K562 (cell line): ENCODE results near the gene CLDND2. TPM values are rescaled to one million over a fixed set of nuclear protein-coding genes. Genes with fewer than 3 reads are reported as not detected.

ENCODE experiments used
- ATAC-seq: fragments of 200-7000 bp; cut with Tn5 transposase; 3 replicates; pipeline ENCODE4 v1.9.1; 2020; ENCODE audit warnings: moderate library complexity
- BruUV-seq: library from RNA; stranded (reverse); fragments of 400-500 nt; replicated peaks from 2 replicates; lab custom pipeline; 2021; lab: Mats Ljungman, UMichigan
- CTCF ChIA-PET: fragments of 300-600 bp; formaldehyde crosslinking; extraction: SDS; loops from one replicate; lab custom pipeline; 2021; ENCODE audit warnings: low intra/inter-chr PET ratio; lab: Yijun Ruan, JAX
- POLR2A ChIA-PET: fragments of 300-600, 350-650 bp; sonication (Branson Sonifier 250); formaldehyde crosslinking; extraction: SDS; loops from one replicate; lab custom pipeline; 2021; ENCODE audit warnings: antibody characterized with exemption, inconsistent platforms; lab: Yijun Ruan, JAX
- DNase-seq, 4 experiments: peaks; one replicate each; pipeline versions ENCODE4 v3.0.0 to v3.0.0-alpha.2; 2011 to 2018; ENCODE audit warnings: low spot score in 3 of 4, mixed read lengths in 3 of 4; ENCODE audit errors: extremely low read depth in 1 of 4
- FAIRE-seq: peaks from 2 replicates; lab custom pipeline; 2011; peaks lifted over from hg19 to GRCh38; lab: Jason Lieb, UNC
- H2AFZ ChIP-seq: 2 replicates; pipeline ENCODE4 v1.6.0; 2011; ENCODE audit warnings: low read depth, low read length, control low read depth, inconsistent platforms
- H3K27ac ChIP-seq: fragments of 200-600 bp; 3 replicates; pipeline ENCODE4 v1.8.0; 2011; ENCODE audit warnings: low read depth, mild to moderate bottlenecking, control low read depth, inconsistent platforms, low read length, moderate library complexity, mixed read lengths; ENCODE audit errors: extremely low read depth
- H3K27me3 ChIP-seq, 2 experiments: fragments of 300-600 bp in 1 of 2; 2 replicates in 1 of 2; 3 replicates in 1 of 2; pipeline versions ENCODE4 v1.6.0 to v1.8.0; 2011; ENCODE audit warnings: inconsistent platforms in 2 of 2, low read length in 2 of 2, mild to moderate bottlenecking in 1 of 2, mixed read lengths in 1 of 2, moderate library complexity in 1 of 2; ENCODE audit not compliant: control insufficient read depth in 2 of 2, insufficient read depth in 2 of 2
- H3K36me3 ChIP-seq: fragments of 300-600 bp; 3 replicates; pipeline ENCODE4 v1.8.0; 2011; ENCODE audit warnings: mild to moderate bottlenecking, low read length, inconsistent platforms; ENCODE audit not compliant: control insufficient read depth, insufficient read depth
- H3K4me1 ChIP-seq, 2 experiments: fragments of 200-600 bp in 1 of 2; replicated peaks in 1 of 2; 2 replicates in 1 of 2; 3 replicates in 1 of 2; pipeline versions ENCODE4 v1.5.1 to v1.8.0; 2011; ENCODE audit warnings: inconsistent platforms in 2 of 2, low read length in 2 of 2, mild to moderate bottlenecking in 1 of 2, mixed read lengths in 1 of 2, moderate library complexity in 1 of 2; ENCODE audit not compliant: control insufficient read depth in 2 of 2, insufficient read depth in 2 of 2
- H3K4me2 ChIP-seq: 2 replicates; pipeline ENCODE4 v1.6.1; 2011; ENCODE audit warnings: low read length, control low read depth, inconsistent platforms, mixed read lengths; ENCODE audit not compliant: insufficient read depth
- H3K4me3 ChIP-seq: fragments of 200-600 bp; sonication (generic), shearing (Covaris generic); 2 replicates; pipeline ENCODE4 v1.5.1; 2016; ENCODE audit warnings: control low read depth, inconsistent platforms
- H3K79me2 ChIP-seq: fragments of 200-600 bp; 3 replicates; pipeline ENCODE4 v1.8.0; 2011; ENCODE audit warnings: low read length, inconsistent platforms; ENCODE audit not compliant: control insufficient read depth, insufficient read depth
- H3K9ac ChIP-seq, 2 experiments: 2 replicates each; pipeline versions ENCODE4 v1.6.0 to v1.6.1; 2011; ENCODE audit warnings: low read depth in 2 of 2, low read length in 2 of 2, control low read depth in 1 of 2, inconsistent platforms in 1 of 2, mild to moderate bottlenecking in 1 of 2, mixed read lengths in 1 of 2; ENCODE audit not compliant: insufficient read depth in 1 of 2
- H3K9me1 ChIP-seq: one replicate; pipeline ENCODE4 v1.6.0; 2011; ENCODE audit warnings: inconsistent platforms, mild to moderate bottlenecking, low read length, moderate library complexity; ENCODE audit not compliant: control insufficient read depth, insufficient read depth
- H3K9me3 ChIP-seq: replicated peaks from 2 replicates; pipeline ENCODE4 v1.5.1; 2011; ENCODE audit warnings: low read depth, low read length, inconsistent platforms; ENCODE audit not compliant: control insufficient read depth, insufficient read depth
- H4K20me1 ChIP-seq: replicated peaks from 2 replicates; pipeline ENCODE4 v1.6.1; 2011; ENCODE audit warnings: low read length, inconsistent platforms, mixed read lengths; ENCODE audit not compliant: control insufficient read depth, insufficient read depth
- BCOR ChIP-seq: fragments of 450-650 bp; IDR thresholded peaks from 2 replicates; pipeline ENCODE4 v1.6.1; 2016
- CHD4 ChIP-seq: fragments of 200-600 bp; sonication (generic); IDR thresholded peaks from 3 replicates; pipeline ENCODE4 v1.6.1; 2012; ENCODE audit warnings: low read depth, mild to moderate bottlenecking, mixed read lengths, low read length, inconsistent platforms; ENCODE audit not compliant: insufficient read depth, insufficient replicate concordance, poor library complexity, severe bottlenecking
- ESRRA ChIP-seq: fragments of 450-650 bp; IDR thresholded peaks from 2 replicates; pipeline ENCODE4 v1.6.1; 2014; ENCODE audit warnings: low read depth, mild to moderate bottlenecking, moderate library complexity, borderline replicate concordance
- KDM1A ChIP-seq, 2 experiments: fragments of 450-650 bp; IDR thresholded peaks; 2 replicates each; pipeline ENCODE4 v1.6.1; 2016; ENCODE audit warnings: mild to moderate bottlenecking in 2 of 2
- NR3C1 ChIP-seq: sonication (generic); formaldehyde crosslinking; IDR thresholded peaks from 2 replicates; pipeline ENCODE4 v1.8.1; 2022; ENCODE audit warnings: missing genetic modification reagents
- PTBP1 ChIP-seq: fragments of 200-400 bp; formaldehyde crosslinking; IDR thresholded peaks from 2 replicates; pipeline ENCODE4 v1.6.1; 2017; ENCODE audit warnings: low read depth, low read length
- RCOR1 ChIP-seq, 2 experiments: IDR thresholded peaks; 2 replicates each; pipeline ENCODE4 v1.6.1; 2012; ENCODE audit warnings: low read depth in 2 of 2, low read length in 2 of 2, borderline replicate concordance in 1 of 2, improper control_type of control experiment in 1 of 2
- SMARCB1 ChIP-seq: IDR thresholded peaks from 2 replicates; pipeline ENCODE4 v1.6.1; 2011; ENCODE audit warnings: improper control_type of control experiment, low read depth; ENCODE audit not compliant: insufficient read length
- ZEB2 ChIP-seq: fragments of 450-650 bp; IDR thresholded peaks from 2 replicates; pipeline ENCODE4 v1.6.1; 2016
- ZFP36 ChIP-seq: fragments of 150-350 bp; IDR thresholded peaks from 2 replicates; pipeline ENCODE4 v1.6.1; 2018; ENCODE audit warnings: low read length, low read depth; ENCODE audit not compliant: partially characterized antibody
- ZNF146 ChIP-seq: IDR thresholded peaks from one replicate; pipeline ENCODE4 v1.6.1; 2018; ENCODE audit warnings: missing compliant biosample characterization; ENCODE audit not compliant: unreplicated experiment
- WGBS: fragments of 100-300 bp; shearing (Covaris generic); methylation state at CpG from one replicate; pipeline ENCODE4 v1.1.6; 2016; ENCODE audit warnings: low coverage, mixed read lengths; ENCODE audit not compliant: insufficient coverage; ENCODE audit errors: missing lambda C conversion rate; 5-methylcytosine and 5-hydroxymethylcytosine counted together
- in situ Hi-C: fragments of 300-500 bp; cut with MboI; formaldehyde crosslinking; loops from 4 replicates; pipeline ENCODE4 v1.15.0; 2018; ENCODE audit warnings: inconsistent platforms, mixed read lengths
- intact Hi-C: fragments of 100-400 bp; cut with micrococcal nuclease; formaldehyde crosslinking; loops from 2 replicates; pipeline ENCODE4 v1.14.2; 2022
- polyA plus RNA-seq, 8 experiments: library from polyadenylated mRNA; depleted of rRNA in 4 of 8; stranded (reverse) in 5 of 8; unstranded in 3 of 8; fragments of >200 nt; fragmentation: Nextera tagmentation in 2 of 8; fragmentation: Illumina TruSeq in 1 of 8; extraction: Ambion mirVana in 2 of 8; extraction: Trizol in 1 of 8; gene quantifications; 2 replicates each; pipeline versions ENCODE4 v1.2.1 to v1.2.3, GENCODE V29; 2011 to 2014; ENCODE audit warnings: inconsistent platforms in 1 of 8, missing spikeins in 1 of 8
- total RNA-seq, 7 experiments: library from RNA; depleted of rRNA in 6 of 7; stranded (reverse); fragments of >200 nt in 6 of 7; fragmentation: Illumina TruSeq in 2 of 7; extraction: Trizol in 2 of 7; gene quantifications; 2 replicates each; pipeline versions ENCODE4 v1.2.1 to v1.2.3, GENCODE V29; 2011 to 2021; ENCODE audit warnings: low replicate concordance in 1 of 7
- TF ChIP-seq, protein P1 (sequence below), 2 experiments: fragments of 450-650 bp; formaldehyde crosslinking in 1 of 2; IDR thresholded peaks; 2 replicates each; pipeline versions ENCODE4 v1.4.0 to v1.6.1; 2014 to 2020; ENCODE audit warnings: mild to moderate bottlenecking in 2 of 2, borderline replicate concordance in 1 of 2, low read depth in 1 of 2
- TF ChIP-seq, protein P2 (sequence below): sonication (generic); formaldehyde crosslinking; IDR thresholded peaks from 2 replicates; pipeline ENCODE4 v1.8.0; 2022; ENCODE audit warnings: mild to moderate bottlenecking, low read depth, missing genetic modification reagents

Gene CLDND2
- total and polyA plus RNA-seq, 9 of the 15 experiments (the other 6 are each of a cell fraction or from before 2014, with no cell fraction given): 0.45 to 4.0 (median 1.2) TPM; not detected in 3

- H3K9me1 ChIP-seq: no peaks in the 10 kb centered on the region
- 55% methylated on average over 3 of the region's 3 CpGs for WGBS
- no peaks in the 10 kb centered on the region for H3K9me3 ChIP-seq
- ChIA-PET CTCF (no interaction called here), POLR2A (interaction anchor here (0.6 to 4.0 kb wide), 9 partner anchors 9 to 66 kb away, joined by 3 to 22 read pairs (median 4); partner anchors contain the start of gene ETFB)
- H3K27ac ChIP-seq: no peak within 1 kb of the TSS
- no TSS peak for BruUV-seq
- peaks cover 26 to 44% of the 10 kb centered on the region in 2 experiments; a peak in 4 of 5 replicates for H3K4me1 ChIP-seq
- no peak for DNase-seq
- no peak within 1 kb of the TSS for H3K4me3 ChIP-seq
- H4K20me1 ChIP-seq: no peaks in the 10 kb centered on the region
- intact Hi-C loops: no loop called here
- H2AFZ ChIP-seq: no peak within 1 kb of the TSS
- H3K79me2 ChIP-seq: no peaks in the 10 kb centered on the region
- peak within 1 kb of the TSS; percentile 99 for H3K4me2 ChIP-seq
- in situ Hi-C loops: no loop called here
- peak within 1 kb of the TSS; percentile 72 to 95; a peak in 3 of 4 replicates for H3K9ac ChIP-seq
- no peak for ATAC-seq
- peaks cover 29% of the 10 kb centered on the region; the same call in 2 of the 3 replicates for H3K36me3 ChIP-seq
- no peak for FAIRE-seq
- H3K27me3 ChIP-seq: no peaks in the 10 kb centered on the region
- 0 out of 4 replicates have a peak, but pooled peaks of 1 of the 2 experiments have one; percentile 7 for TF ChIP-seq RCOR1 (IDR thresholded peaks at IDR 0.05; ENCODE audit: borderline replicate concordance in 1 of 2, low read depth in 2 of 2, low read length in 2 of 2)
- TF ChIP-seq, protein P1, sequence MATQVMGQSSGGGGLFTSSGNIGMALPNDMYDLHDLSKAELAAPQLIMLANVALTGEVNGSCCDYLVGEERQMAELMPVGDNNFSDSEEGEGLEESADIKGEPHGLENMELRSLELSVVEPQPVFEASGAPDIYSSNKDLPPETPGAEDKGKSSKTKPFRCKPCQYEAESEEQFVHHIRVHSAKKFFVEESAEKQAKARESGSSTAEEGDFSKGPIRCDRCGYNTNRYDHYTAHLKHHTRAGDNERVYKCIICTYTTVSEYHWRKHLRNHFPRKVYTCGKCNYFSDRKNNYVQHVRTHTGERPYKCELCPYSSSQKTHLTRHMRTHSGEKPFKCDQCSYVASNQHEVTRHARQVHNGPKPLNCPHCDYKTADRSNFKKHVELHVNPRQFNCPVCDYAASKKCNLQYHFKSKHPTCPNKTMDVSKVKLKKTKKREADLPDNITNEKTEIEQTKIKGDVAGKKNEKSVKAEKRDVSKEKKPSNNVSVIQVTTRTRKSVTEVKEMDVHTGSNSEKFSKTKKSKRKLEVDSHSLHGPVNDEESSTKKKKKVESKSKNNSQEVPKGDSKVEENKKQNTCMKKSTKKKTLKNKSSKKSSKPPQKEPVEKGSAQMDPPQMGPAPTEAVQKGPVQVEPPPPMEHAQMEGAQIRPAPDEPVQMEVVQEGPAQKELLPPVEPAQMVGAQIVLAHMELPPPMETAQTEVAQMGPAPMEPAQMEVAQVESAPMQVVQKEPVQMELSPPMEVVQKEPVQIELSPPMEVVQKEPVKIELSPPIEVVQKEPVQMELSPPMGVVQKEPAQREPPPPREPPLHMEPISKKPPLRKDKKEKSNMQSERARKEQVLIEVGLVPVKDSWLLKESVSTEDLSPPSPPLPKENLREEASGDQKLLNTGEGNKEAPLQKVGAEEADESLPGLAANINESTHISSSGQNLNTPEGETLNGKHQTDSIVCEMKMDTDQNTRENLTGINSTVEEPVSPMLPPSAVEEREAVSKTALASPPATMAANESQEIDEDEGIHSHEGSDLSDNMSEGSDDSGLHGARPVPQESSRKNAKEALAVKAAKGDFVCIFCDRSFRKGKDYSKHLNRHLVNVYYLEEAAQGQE (IDR thresholded peaks at IDR 0.05; ENCODE audit: borderline replicate concordance): peak; percentile 55
- TF ChIP-seq, protein P1 (CRISPR knock-in tag; IDR thresholded peaks at IDR 0.05; ENCODE audit: low read depth): no peak
- peak; percentile 53 for TF ChIP-seq CHD4
- TF ChIP-seq ZEB2: no peak
- TF ChIP-seq ZNF146 (CRISPR knock-in tag): no peak
- TF ChIP-seq BCOR: peak; percentile 63
- peak in 1 of 2 experiments; percentile 26; a peak in 1 of 4 replicates for TF ChIP-seq KDM1A (IDR thresholded peaks at IDR 0.05)
- no peak for TF ChIP-seq SMARCB1
- no peak for TF ChIP-seq NR3C1 (CRISPR knock-in tag)
- 0 out of 2 replicates have a peak, but pooled peaks have one; percentile 30 for TF ChIP-seq PTBP1
- 0 out of 2 replicates have a peak, but pooled peaks have one; percentile 18 for TF ChIP-seq ESRRA
- TF ChIP-seq, protein P2, sequence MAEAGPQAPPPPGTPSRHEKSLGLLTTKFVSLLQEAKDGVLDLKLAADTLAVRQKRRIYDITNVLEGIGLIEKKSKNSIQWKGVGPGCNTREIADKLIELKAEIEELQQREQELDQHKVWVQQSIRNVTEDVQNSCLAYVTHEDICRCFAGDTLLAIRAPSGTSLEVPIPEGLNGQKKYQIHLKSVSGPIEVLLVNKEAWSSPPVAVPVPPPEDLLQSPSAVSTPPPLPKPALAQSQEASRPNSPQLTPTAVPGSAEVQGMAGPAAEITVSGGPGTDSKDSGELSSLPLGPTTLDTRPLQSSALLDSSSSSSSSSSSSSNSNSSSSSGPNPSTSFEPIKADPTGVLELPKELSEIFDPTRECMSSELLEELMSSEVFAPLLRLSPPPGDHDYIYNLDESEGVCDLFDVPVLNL: no peak
- TF ChIP-seq ZFP36: peak; percentile 98
Observed at GRCh38 chr19:51341976-51342580, 26.7 kb downstream of the CLDND2 start, which contains the start of gene VSIG10L. Gene VSIG10L, minus strand, starts transcription at chr19:51342139. Its CDS starts 15 bp downstream, at chr19:51342124.
